H54 (cell line): Measurements from ENCODE around the gene NUMBL.

ENCODE experiments used
- DNase-seq: peaks from one replicate; pipeline ENCODE4 v3.0.0; 2011; ENCODE audit warnings: low spot score, mixed read lengths; ENCODE audit not compliant: insufficient read length
- FAIRE-seq: peaks from 3 replicates; lab custom pipeline; 2011; peaks lifted over from hg19 to GRCh38; lab: Jason Lieb, UNC
- POLR2A ChIP-seq: IDR thresholded peaks from 2 replicates; pipeline ENCODE4 v1.6.1; 2011; ENCODE audit warnings: low read depth, mild to moderate bottlenecking, low read length

Gene NUMBL

GRCh38 chr19:40689339-40690049, 957 bp downstream of the NUMBL start:
- DNase-seq: no peak
- FAIRE-seq: no peak
- TF ChIP-seq POLR2A: no peak

- FAIRE-seq: no peak
- no peak for DNase-seq
- TF ChIP-seq POLR2A: no peak
These were observed 1.5 kb downstream of the NUMBL start for GRCh38 chr19:40688987-40689338.

GRCh38 chr19:40688309-40688708, 2.1 kb downstream of the NUMBL start:
- TF ChIP-seq POLR2A: no peak
- no peak for DNase-seq
- no peak for FAIRE-seq

- DNase-seq (no peak), FAIRE-seq (no peak)
- TF ChIP-seq POLR2A: no peak
These were observed 2.9 kb downstream of the NUMBL start for GRCh38 chr19:40687525-40688016.

- DNase-seq (no peak), FAIRE-seq (no peak)
- TF ChIP-seq POLR2A: no peak
These were observed 3.4 kb downstream of the NUMBL start for GRCh38 chr19:40686882-40687524.

- DNase-seq (no peak), FAIRE-seq (no peak)
- TF ChIP-seq POLR2A: no peak
These were observed 4.9 kb downstream of the NUMBL start for GRCh38 chr19:40685563-40685962.

GRCh38 chr19:40685016-40685526, 5.4 kb downstream of the NUMBL start:
- DNase-seq: no peak
- no peak for TF ChIP-seq POLR2A
- no peak for FAIRE-seq

- TF ChIP-seq POLR2A: no peak
- FAIRE-seq: no peak
- no peak for DNase-seq
These were observed 6.2 kb downstream of the NUMBL start for GRCh38 chr19:40684280-40684679.

GRCh38 chr19:40683437-40683836, 7.0 kb downstream of the NUMBL start:
- FAIRE-seq: no peak

GRCh38 chr19:40682431-40682964, 8.0 kb downstream of the NUMBL start:
- FAIRE-seq (no peak), DNase-seq (no peak)
- no peak for TF ChIP-seq POLR2A

More at GRCh38 chr19:40683437-40683836, 7.0 kb downstream of the NUMBL start:
- DNase-seq: no peak
- TF ChIP-seq POLR2A: no peak

- FAIRE-seq: no peak
- TF ChIP-seq POLR2A: no peak
- no peak for DNase-seq
These were observed 9.4 kb downstream of the NUMBL start for GRCh38 chr19:40681039-40681438.

- FAIRE-seq: no peak
- DNase-seq: no peak
- no peak for TF ChIP-seq POLR2A
These were observed 13.3 kb downstream of the NUMBL start for GRCh38 chr19:40677156-40677555.

GRCh38 chr19:40674291-40674690, 16.2 kb downstream of the NUMBL start:
- DNase-seq (no peak), FAIRE-seq (no peak)
- TF ChIP-seq POLR2A: no peak

- no peak for DNase-seq
- FAIRE-seq: no peak
- TF ChIP-seq POLR2A: no peak
These were observed 17.1 kb downstream of the NUMBL start for GRCh38 chr19:40673397-40673796.
